Inflammatory macrophage treated with lipopolysaccharide for 4 hours (primary cell): Measurements from ENCODE around the gene PTPN23.
A peak's percentile ranks its signal among the peaks of the same experiment; 100 is the strongest.

Source experiments
- DNase-seq: peaks from one replicate; pipeline ENCODE4 v3.0.0-alpha.2; 2020

PTPN23 gene

DNA sequence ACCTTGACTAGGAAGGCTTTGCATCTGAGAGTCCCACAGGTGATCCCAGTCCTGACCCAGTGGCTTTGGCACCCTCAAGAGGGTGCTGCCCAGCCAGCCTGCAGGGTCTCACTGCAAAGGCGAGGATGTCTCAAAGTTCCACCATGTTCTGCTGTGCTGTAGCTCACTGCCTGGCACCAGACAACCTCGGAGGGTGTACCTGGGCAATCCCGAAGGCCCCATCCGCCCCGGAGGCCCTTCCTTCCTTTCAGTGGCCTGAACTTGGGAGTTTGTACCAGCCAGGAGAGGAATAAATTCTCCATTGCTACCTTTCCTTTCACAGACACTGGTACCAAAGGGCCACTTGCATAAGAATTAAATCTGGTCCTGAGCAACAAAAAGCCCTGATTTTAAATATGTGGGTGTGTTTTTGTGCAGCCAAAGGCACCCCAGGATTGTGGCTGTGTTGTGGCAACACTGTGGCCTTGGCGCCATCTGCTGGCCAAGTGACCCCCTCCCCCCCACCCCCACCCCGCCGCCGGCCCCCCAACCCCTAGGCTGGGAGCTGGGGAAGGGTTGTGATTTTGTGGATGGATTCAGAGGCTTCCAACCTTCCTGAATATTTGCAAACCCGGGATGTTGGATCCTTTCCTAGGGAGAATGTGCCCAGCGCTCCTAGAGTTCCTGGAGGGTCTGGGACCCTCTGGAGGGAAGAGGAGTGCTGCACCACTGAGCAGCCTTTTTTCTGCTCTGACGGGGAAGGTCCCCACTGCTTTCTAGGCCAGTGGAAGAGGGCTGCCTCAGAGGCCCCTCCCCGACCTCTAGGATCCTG is 9.7 kb upstream of the PTPN23 start:
- DNase-seq = peak; percentile 13

DNA sequence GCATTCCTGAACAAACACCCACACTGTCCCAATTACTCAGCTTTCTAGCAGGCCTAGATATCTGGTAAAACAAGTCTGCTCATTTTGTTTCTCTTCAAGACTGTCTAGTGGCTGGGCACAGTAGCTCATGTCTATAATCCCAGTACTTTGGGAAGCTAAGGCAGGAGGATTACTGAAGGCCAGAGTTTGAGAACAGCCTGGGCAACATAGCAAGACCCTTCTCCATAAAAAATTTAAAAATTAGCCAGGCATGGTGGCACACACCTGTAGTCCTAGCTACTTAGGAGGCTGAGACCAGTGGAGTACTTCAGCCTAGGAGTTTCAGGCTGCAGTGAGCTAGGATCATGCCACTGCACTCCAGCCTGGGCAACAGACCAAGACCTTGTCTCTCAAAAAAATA is 6.2 kb upstream of the PTPN23 start:
- DNase-seq = no peak

DNA sequence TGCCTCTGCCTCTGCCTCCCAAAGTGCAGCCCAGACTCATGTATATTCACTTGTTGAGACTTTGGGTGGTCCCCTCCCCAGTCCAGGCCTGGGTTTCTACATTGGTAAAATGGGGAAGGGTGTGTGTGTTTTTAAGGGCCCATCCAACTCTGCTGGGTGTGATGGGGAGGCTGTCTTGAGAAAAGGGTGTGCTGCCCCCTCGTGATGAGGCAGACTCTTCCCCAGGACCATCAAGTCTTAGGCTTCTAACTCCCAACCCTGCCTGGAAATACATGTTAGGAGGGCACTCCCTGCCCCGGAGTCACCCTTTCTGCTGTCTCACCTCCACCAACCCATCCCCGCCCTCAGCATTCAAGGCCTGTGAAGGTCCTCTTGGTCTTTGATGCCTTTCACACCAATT is 4.4 kb upstream of the PTPN23 start:
- no peak for DNase-seq

DNA sequence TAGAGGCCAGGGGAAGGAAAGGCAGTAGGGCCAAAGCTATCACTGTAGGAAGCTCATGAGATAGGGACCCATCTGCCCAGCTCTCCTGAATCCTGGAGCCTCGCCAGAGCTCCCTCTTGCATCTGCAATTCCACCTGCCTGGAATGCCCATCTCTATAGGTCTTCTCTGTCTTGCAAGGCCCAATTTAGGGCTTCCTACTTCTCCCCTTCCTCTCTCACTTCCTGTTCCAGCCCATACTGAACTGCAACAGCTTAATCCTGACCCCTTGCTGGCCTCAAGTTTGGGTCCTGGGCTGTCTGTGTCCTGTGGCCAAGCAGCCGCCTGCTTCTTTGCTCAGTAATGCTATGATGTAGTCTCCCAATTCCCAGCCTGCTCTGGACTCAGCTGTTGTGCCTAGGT is 3.6 kb upstream of the PTPN23 start:
- peak; percentile 56 for DNase-seq

DNA sequence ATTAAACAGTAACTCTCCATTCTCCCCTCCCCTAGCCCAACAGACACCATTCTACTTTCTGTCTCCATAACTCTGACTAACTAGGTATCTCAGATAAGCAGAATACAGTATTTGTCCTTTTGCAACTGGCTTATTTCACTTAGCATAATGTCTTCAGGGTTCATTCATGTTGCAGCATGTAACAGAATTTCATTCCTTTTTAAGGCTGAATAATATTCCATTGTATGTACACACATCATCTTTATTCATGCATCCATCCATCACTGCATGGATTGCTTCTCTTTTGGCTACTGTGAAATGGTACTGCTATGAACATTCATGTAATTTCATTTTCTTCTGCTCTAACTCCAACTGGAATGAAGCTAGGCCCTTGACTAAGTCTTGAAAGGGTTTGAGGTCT is 2.0 kb upstream of the PTPN23 start:
- no peak for DNase-seq

DNA sequence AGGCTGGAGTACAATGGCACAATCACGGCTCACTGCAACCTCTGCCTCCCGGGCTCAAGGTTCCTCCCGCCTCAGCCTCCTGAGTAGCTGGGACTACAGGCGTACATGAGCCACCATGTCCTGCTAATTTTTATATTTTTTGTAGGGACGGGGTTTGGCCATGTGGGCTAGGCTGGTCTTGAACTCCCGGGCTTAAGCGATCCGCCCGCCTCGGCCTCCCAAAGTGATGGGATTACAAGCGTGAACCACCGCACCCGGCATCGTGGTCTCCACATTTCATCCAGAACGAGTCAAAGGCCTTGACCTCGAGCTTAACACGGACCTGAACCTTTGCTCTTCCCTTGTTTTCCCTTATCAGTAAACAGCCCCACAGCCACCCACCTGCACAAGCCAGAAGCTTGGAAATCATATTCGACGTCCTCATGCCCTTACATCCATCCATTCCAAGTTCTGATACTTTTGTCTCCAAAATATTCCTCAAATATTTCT is 1.4 kb upstream of the PTPN23 start:
- no peak for DNase-seq

DNA sequence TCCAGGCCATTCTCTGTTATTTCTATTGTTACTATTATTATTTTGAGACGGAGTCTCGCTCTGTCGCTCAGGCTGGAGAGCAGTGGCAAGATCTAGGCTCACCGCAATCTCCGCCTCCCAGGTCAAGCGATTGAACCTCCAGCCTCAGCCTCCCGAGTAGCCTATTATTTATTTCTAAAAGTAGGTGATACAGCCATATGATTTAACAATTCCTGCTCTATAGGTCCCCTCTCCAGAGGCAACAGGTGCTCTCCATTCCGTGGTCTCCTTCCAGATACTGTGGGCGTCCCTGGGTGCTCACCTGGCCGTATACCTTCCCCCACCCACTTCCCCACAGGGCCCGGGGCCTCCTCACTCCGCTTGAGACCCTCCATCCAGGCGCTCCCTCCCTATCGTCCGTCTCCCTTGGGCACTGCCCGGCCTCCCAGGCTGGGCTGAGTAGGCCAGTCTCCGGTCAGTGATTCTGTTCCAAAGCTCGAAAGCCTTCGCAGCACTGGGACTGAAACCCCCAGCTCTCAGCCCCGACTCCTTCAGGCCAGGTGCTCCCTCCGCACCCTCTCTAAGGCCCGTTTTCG is 708 bp upstream of the PTPN23 start:
- no peak for DNase-seq

DNA sequence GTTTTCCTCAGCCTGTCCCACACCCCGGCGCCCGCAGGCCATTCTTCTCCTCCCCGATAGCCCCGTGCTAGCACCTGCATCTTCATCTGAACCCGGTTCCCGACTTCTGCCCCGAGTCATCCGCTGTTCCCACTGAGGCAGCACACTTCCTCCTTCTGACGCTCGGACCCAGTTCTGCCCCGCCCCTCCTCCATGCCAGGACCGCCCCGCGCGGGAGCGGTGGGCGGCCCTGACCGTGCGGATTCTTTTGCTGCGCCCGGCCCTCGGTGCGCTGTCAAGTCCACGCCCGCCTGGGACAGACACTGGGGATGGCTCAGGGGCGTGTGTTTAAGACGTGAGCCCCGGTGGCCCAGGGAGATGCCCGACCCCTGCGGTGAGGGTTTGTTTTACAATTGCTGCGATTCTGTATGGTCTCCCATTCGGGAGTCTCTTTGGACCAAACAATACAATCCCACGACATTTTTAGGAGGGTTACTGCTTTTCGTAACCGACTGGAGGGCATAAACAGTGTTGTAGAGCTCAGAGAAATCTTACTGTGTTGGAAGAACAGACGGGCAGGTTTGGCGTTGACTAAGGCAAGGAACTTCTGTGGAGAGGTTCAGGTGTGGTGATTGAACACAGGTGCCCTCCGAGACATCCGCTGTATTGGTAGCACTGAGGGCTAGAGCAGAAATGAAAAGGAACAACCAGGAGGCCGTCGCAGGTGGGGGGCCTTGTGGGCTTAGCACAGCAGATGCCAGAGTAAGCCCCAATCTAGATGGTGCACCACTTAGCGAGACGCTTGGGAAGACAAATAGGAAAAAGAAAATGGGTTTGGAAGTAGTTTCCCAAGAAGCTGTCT is 716 bp downstream of the PTPN23 start:
- peak; percentile 92 for DNase-seq

DNA sequence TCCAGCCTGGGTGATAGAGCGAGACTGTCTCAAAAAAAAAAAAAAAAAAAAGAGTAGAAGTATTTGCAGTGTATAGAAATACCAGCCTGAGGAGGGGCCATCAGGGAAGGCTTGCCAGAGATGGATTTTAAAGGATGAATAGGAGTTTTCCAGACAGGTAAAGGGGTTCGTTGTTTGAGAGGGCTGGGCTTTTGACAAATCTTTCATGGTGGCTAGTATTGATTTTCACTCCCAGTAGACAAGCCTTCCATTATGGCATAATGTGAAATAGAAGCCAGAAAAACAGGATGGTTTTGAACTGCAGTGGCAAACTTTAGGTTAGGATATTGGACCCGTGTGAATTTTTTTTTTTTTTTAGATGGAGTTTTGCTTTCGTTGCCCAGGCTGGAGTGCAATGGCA is 3.6 kb downstream of the PTPN23 start:
- DNase-seq = no peak

DNA sequence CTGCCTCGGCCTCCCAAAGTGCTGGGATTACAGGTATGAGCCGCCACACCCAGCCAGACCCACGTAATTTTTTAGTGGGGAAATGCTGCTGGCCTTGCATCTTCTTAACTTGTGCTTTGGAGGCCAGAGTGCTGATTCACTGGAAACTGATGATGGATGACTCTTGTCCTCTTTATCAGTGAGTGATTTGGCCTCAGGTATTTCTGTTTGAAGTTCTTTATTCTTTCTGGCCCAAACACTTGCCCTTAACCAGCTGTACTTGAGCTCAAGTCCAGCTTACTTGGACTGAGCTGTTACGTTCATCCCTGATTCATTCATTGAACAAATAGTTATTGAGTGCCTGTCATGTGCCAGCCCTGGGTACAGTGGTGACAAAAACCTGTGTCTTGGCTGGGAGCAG is 4.2 kb downstream of the PTPN23 start:
- no peak for DNase-seq

DNA sequence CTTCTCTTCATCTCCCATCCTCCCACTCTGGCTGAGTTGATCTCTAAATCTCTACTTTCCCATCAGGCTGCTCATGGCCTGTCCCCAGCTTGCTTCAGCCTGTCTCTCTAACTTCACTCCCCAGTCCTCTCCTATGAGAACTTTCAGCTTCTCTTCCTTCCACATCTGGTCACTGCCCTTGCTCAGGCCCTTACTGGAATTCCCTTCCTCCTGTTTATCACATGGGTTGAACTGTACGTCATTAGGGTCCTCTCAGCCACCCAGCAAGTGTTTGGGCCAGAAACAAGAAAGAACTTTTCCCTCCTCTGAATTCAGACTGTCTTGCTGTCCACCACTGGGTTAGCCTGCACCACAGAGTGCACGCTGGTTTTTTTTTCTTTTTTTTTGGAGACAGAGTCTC is 5.0 kb downstream of the PTPN23 start:
- no peak for DNase-seq

DNA sequence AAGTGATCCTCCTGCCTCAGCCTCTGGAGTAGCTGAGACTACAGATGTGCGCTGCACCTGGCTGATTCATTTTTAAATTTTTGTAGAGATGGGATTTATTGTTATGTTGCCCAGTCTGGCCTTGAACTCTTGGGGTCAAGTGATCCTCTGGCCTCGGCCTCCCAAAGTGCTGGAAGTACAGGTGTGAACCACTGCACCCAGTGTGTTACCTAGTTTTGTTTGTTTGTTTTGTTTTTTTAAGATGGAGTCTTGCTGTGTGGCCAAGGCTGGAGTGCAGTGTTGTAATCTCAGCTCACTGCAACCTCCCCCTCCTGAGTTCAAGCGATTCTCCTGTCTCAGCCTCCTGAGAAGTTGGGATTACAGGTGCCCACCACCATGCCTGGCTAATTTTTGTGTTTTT is 12.1 kb downstream of the PTPN23 start:
- DNase-seq = no peak

DNA sequence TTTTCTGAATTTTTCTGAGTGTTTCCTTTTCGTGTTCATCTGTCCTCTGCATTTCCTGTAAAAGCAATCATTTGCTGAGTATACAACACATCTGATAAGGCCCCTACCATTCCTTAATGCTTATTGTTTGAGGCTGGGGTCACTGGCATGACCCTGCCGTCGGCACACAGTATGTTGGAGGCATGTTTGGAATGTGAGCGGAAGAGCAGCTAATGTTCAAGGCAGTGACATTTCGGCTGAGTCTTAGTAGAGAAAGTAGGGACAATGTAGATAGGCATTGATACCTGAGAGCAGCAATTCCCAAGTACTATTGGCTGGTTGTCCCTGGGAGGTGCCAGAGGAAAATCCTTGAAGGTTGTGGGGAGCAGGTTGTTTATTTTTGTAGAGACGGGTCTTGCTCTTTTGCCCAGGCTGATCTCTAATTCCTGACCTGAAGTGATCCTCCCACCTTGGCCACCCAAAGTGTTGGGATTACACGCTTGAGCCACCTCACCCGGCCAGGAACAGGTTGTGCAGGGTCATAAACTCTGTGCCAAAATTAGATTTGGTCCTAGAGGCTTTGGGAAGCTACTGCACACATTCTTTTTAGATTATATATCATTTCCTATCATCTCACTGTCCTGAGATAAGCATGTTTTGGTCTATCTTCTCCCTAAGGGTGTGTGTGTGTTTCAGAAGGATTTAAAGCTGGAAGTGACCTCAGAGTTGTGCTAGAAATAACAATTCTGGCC is 13.5 kb downstream of the PTPN23 start:
- DNase-seq = no peak

DNA sequence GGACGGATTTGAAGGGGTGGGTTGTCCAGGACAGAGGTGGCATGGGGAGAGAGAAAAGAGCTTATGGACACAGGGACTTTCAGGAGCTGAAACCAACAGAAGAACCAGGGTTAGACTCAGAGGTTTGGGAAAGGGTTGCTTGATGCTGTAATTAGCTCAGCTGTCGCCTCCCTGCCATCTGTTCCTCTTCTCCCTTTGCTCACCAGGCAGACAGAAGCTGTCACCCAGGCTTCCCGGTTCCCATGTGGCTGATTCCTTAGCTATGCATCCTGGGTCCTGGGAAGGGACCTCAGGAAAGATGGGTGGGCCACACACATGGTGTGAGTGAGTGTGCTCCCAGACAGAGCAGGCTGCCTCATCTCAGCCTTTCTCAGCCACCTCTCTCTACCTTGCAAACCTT is 14.1 kb downstream of the PTPN23 start:
- no peak for DNase-seq

DNA sequence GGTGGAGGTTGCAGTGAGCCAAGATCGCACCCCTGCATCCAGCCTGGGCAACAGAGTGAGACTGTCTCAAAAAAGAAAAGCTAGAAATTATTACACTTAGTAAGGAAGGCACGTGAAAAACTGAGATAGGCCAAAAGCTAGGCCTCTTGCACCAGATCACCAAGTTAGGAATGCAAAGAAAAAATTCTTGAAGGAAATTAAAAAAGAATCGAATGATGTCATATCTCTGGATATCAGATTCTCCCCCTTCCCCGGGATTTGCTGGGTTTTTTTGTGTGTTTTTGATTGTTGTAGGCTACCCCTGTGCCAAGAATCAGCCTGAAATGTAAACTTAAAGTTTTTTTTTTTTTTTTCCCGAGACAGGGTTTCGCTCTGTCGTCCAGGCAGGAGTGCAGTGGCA is 17.4 kb downstream of the PTPN23 start:
- no peak for DNase-seq

DNA sequence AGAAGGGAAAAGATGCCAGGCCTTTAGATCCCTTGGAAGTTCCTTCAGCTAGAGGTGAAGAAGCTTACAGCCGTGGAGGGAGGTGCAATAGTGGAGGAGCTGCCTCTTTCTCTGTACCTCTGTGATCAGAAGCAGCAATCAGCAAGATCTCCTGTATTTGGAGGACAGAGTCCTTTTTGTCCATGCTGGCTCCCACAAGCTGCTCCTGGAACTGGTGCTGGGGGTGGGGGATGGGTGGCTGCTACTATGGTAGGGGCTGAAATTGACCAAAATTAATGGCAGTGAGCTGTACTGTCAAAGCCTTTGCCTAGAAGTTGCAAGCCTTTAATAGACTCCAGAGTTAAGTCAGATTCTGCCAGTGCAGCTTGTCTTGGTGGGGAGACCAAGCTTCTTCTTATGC is 18.2 kb downstream of the PTPN23 start:
- DNase-seq = no peak

DNA sequence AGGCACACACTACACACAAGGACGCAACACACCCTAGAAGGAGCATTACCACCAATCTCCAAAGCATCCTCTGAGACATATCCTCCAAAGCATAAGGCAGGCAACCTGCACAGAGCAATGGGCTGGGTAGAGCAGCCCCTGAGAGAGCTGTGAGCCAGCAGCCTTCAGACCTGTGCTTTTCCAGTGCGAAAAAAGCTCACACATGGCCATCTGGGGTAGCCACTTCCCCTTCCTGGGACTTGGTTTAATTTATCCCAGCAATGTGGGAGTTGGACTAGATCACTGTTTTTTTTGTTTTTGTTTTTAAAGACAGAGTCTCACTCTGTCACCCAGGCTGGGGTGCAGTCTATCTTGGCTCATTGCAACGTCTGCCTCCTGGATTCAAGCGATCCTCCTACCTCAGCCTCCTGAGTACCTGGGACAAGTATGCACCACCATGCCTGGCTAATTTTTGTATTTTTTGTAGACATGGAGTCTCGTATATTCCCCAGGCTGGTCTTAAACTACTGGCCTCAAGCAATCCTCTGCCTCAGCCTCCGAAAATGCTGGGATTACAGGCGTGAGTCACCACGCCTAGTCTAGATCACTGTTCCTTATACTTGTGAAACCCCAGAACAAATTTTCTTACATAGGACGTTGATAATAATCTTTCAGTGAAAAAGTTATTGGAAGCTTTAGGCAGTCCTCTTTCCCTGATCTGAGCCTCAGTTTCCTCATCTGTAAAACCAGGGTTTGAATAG is 18.9 kb downstream of the PTPN23 start:
- DNase-seq = peak; percentile 34

DNA sequence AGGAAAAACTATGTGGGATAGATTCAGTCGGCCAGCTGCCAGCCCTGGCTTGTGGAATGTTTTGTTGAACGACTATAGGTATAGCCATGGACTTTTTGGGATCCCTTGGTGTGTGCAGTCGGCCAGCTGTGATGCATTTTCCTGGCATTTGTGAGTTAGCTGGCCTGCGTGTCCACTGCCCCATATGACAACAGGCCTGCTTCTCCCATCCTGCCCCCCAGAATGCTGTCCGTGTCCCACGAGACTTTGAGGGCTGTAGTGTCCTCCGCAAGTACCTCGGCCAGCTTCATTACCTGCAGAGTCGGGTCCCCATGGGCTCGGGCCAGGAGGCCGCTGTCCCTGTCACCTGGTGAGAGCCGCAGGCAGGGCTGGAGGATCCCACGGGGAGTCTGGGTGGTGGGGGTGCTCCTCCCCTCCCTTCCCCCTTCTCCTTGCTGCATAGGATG is 23.6 kb downstream of the PTPN23 start:
- DNase-seq = no peak

DNA sequence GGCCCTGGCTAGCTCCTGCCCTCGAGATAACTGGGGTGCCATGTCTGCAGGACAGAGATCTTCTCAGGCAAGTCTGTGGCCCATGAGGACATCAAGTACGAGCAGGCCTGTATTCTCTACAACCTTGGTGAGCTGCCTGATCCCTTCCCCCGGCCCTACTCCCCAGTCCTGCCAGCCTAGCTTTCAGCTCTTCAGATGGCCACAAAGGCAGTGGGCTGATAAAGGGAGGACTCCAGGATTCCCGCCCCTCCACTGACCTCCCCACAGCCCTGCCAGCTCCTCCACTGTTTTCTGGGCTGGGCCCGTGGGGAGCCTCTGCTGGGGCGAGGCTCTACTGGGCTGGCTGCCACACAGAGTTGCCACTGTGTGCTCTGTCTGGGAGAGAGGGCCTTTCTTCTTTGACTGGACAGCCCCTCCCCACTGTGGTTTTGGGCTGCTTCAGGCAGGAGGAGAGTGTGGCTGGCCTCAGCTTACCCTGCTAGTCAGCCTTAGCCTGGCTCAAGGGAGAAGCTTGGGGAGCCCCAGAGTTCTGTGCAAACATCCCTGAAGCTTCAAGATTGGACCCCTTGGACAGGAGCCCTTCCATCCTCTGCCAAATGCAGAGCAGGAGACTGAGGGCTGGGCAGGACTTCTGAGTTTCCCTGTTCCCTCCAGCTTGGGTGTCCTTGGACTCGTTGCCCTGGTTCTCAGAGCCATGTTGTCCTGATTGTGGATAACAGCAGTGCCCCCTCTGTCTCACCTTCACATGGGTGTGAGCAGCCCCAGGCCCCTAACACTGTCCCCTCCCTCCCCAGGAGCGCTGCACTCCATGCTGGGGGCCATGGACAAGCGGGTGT is 24.4 kb downstream of the PTPN23 start:
- DNase-seq = no peak

DNA sequence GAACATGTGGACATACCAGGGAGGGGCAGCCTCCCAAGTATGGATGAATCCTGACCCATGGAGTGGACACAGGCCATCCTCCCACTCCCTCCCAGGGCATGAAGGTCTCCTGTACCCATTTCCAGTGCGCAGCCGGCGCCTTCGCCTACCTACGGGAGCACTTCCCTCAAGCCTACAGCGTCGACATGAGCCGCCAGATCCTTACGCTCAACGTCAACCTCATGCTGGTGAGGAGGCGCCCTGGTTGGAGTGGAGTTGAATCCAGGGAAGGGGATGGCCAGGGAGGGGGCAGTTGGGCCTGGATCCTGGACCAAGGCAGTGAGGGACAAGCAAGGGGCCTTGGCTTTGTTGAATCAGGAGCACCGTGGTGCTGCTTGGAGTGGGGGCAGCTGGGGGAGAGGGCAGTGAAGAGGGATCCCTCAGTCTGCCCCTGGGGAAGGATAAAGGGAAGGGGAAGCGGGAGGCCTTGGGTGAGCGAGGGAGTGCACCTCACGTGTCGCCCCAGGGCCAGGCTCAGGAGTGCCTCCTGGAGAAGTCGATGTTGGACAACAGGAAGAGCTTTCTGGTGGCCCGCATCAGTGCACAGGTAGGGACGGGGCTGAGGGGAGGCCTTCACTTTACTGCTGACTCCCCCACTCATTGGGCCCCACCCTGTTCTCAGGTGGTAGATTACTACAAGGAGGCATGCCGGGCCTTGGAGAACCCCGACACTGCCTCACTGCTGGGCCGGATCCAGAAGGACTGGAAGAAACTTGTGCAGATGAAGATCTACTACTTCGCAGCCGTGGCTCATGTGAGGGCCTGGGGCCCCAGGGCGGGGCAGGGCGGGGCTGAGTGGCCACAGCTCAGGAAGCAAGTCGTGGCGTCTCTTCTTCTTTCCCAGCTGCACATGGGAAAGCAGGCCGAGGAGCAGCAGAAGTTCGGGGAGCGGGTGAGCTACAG is 25.3 kb downstream of the PTPN23 start:
- DNase-seq = no peak
